IMR-90 (cell line): Measurements from ENCODE around the gene FAM174B. TPM values are rescaled to one million over a fixed set of nuclear protein-coding genes. Genes with fewer than 3 reads are reported as not detected.

Experiments
- ATAC-seq: fragments of 200-7000 bp; cut with Tn5 transposase; 2 replicates; pipeline ENCODE4 v1.9.1; 2020; ENCODE audit warnings: low read depth, mild to moderate bottlenecking, moderate library complexity
- BruUV-seq: library from RNA; stranded (reverse); fragments of 400-500 nt; replicated peaks from 2 replicates; lab custom pipeline; 2021; lab: Mats Ljungman, UMichigan
- CTCF ChIA-PET: fragments of 300-600 bp; formaldehyde crosslinking; extraction: SDS; loops from one replicate; lab custom pipeline; 2021; ENCODE audit warnings: antibody characterized with exemption; lab: Yijun Ruan, JAX
- POLR2A ChIA-PET: fragments of 300-600 bp; sonication (Branson Sonifier 250); formaldehyde crosslinking; loops from one replicate; lab custom pipeline; 2022; ENCODE audit warnings: antibody characterized with exemption; ENCODE audit not compliant: unreplicated experiment; lab: Charles Lee
- DNase-seq: peaks from one replicate; pipeline ENCODE4 v3.0.0; 2013
- H2AFZ ChIP-seq: replicated peaks from 2 replicates; pipeline ENCODE3; 2013; ENCODE audit warnings: low read length, mild to moderate bottlenecking; ENCODE audit not compliant: poor library complexity
- H2AK5ac ChIP-seq: 2 replicates; pipeline ENCODE4 v1.6.1; 2013; ENCODE audit warnings: low read depth, low read length, inconsistent platforms
- H2AK9ac ChIP-seq: replicated peaks from 2 replicates; pipeline ENCODE3; 2013; ENCODE audit warnings: mild to moderate bottlenecking, low read depth, low read length, moderate library complexity; ENCODE audit not compliant: poor library complexity
- H2BK120ac ChIP-seq: 2 replicates; pipeline ENCODE4 v1.6.1; 2013; ENCODE audit warnings: low read depth, low read length, inconsistent platforms
- H2BK15ac ChIP-seq: 3 replicates; pipeline ENCODE4 v1.6.1; 2013; ENCODE audit warnings: low read depth, low read length, inconsistent platforms
- H2BK20ac ChIP-seq: 2 replicates; pipeline ENCODE4 v1.6.1; 2013; ENCODE audit warnings: low read depth, mild to moderate bottlenecking, inconsistent platforms, low read length, moderate library complexity
- H2BK5ac ChIP-seq: 2 replicates; pipeline ENCODE4 v1.6.1; 2013; ENCODE audit warnings: mild to moderate bottlenecking, low read depth, low read length, inconsistent platforms; ENCODE audit not compliant: poor library complexity, severe bottlenecking
- H3K14ac ChIP-seq: replicated peaks from 2 replicates; pipeline ENCODE4 v1.6.1; 2013; ENCODE audit warnings: low read depth, low read length, inconsistent platforms
- H3K18ac ChIP-seq: 2 replicates; pipeline ENCODE4 v1.6.1; 2013; ENCODE audit warnings: low read depth, low read length, control low read depth
- H3K23ac ChIP-seq: 2 replicates; pipeline ENCODE4 v1.6.1; 2013; ENCODE audit warnings: low read depth, low read length, inconsistent platforms
- H3K27ac ChIP-seq: 2 replicates; pipeline ENCODE4 v1.5.1; 2013; ENCODE audit warnings: mild to moderate bottlenecking, control low read depth, low read length; ENCODE audit not compliant: insufficient read depth
- H3K27me3 ChIP-seq: 2 replicates; pipeline ENCODE4 v1.6.1; 2013; ENCODE audit warnings: low read length; ENCODE audit not compliant: control insufficient read depth, insufficient read depth
- H3K36me3 ChIP-seq: 2 replicates; pipeline ENCODE4 v1.6.1; 2013; ENCODE audit warnings: low read length, mixed read lengths; ENCODE audit not compliant: control insufficient read depth, insufficient read depth
- H3K4ac ChIP-seq: 2 replicates; pipeline ENCODE4 v1.6.1; 2013; ENCODE audit warnings: low read depth, low read length, inconsistent platforms
- H3K4me1 ChIP-seq: 2 replicates; pipeline ENCODE4 v1.6.1; 2013; ENCODE audit warnings: low read length, mixed read lengths; ENCODE audit not compliant: control insufficient read depth, insufficient read depth
- H3K4me2 ChIP-seq: 2 replicates; pipeline ENCODE4 v1.6.1; 2013; ENCODE audit warnings: low read depth, mild to moderate bottlenecking, control low read depth, low read length, moderate library complexity
- H3K4me3 ChIP-seq: 2 replicates; pipeline ENCODE4 v1.5.1; 2013; ENCODE audit warnings: low read depth, mild to moderate bottlenecking, control low read depth, low read length, moderate library complexity; ENCODE audit not compliant: insufficient read depth
- H3K56ac ChIP-seq: 2 replicates; pipeline ENCODE4 v1.6.1; 2013; ENCODE audit warnings: low read length, inconsistent platforms; ENCODE audit not compliant: insufficient read depth; ENCODE audit errors: extremely low read depth
- H3K79me1 ChIP-seq, 2 experiments: 2 replicates each; pipeline ENCODE4 v1.6.1; 2013; ENCODE audit warnings: low read length in 2 of 2, inconsistent platforms in 1 of 2, low read depth in 1 of 2
- H3K9ac ChIP-seq: 2 replicates; pipeline ENCODE4 v1.6.1; 2013; ENCODE audit warnings: low read depth, low read length, control low read depth
- H3K9me1 ChIP-seq: 2 replicates; pipeline ENCODE4 v1.6.1; 2013; ENCODE audit warnings: low read length, inconsistent platforms; ENCODE audit not compliant: insufficient read depth
- H3K9me3 ChIP-seq: 2 replicates; pipeline ENCODE4 v1.6.1; 2013; ENCODE audit warnings: low read length; ENCODE audit not compliant: control insufficient read depth, insufficient read depth
- H4K20me1 ChIP-seq: 2 replicates; pipeline ENCODE4 v1.6.1; 2013; ENCODE audit warnings: low read length, inconsistent platforms; ENCODE audit not compliant: insufficient read depth
- H4K5ac ChIP-seq: 2 replicates; pipeline ENCODE4 v1.6.1; 2013; ENCODE audit warnings: mild to moderate bottlenecking, low read depth, low read length, control low read depth
- H4K8ac ChIP-seq, 2 experiments: 2 replicates each; pipeline ENCODE4 v1.6.1; 2013; ENCODE audit warnings: low read depth in 2 of 2, low read length in 2 of 2, control low read depth in 1 of 2, inconsistent platforms in 1 of 2
- H4K91ac ChIP-seq: 2 replicates; pipeline ENCODE4 v1.6.1; 2013; ENCODE audit warnings: low read depth, low read length, inconsistent platforms; ENCODE audit not compliant: insufficient read depth
- CTCF ChIP-seq: conservative IDR thresholded peaks from 2 replicates; pipeline ENCODE4 v1.5.1; 2012; ENCODE audit warnings: mild to moderate bottlenecking, low read depth, low read length, improper control_type of control experiment
- ELK1 ChIP-seq: fragments of 150-350 bp; IDR thresholded peaks from 2 replicates; pipeline ENCODE4 v1.6.1; 2016; ENCODE audit warnings: low read depth, mild to moderate bottlenecking, low read length, moderate library complexity, borderline replicate concordance
- MAZ ChIP-seq: IDR thresholded peaks from 2 replicates; pipeline ENCODE4 v1.6.1; 2012; ENCODE audit warnings: low read depth, mild to moderate bottlenecking, low read length, improper control_type of control experiment, moderate library complexity, borderline replicate concordance
- MXI1 ChIP-seq: IDR thresholded peaks from 2 replicates; pipeline ENCODE4 v1.6.1; 2012; ENCODE audit warnings: low read depth, mild to moderate bottlenecking, low read length, moderate library complexity, borderline replicate concordance
- NFE2L2 ChIP-seq: fragments of 150-350 bp; IDR thresholded peaks from 2 replicates; pipeline ENCODE4 v1.6.1; 2016; ENCODE audit warnings: low read depth, mild to moderate bottlenecking, low read length
- RFX5 ChIP-seq: IDR thresholded peaks from 2 replicates; pipeline ENCODE4 v1.8.0; 2012; ENCODE audit warnings: low read depth, mild to moderate bottlenecking, low read length, moderate library complexity
- SMC3 ChIP-seq: fragments of 150-350 bp; IDR thresholded peaks from 2 replicates; pipeline ENCODE4 v1.6.1; 2016; ENCODE audit warnings: low read depth, mild to moderate bottlenecking, antibody characterized with exemption, low read length, moderate library complexity
- USF2 ChIP-seq: fragments of 150-350 bp; IDR thresholded peaks from 2 replicates; pipeline ENCODE4 v1.6.1; 2017; ENCODE audit warnings: mild to moderate bottlenecking, antibody characterized with exemption, low read length, low read depth
- WGBS, 2 experiments: methylation state at CpG; one replicate each; pipeline versions ENCODE4 v1.1.5 to v1.1.7; 2013; ENCODE audit warnings: missing lambda C conversion rate in 2 of 2; ENCODE audit not compliant: insufficient read length in 1 of 2; ENCODE audit errors: extremely low coverage in 2 of 2; 5-methylcytosine and 5-hydroxymethylcytosine counted together
- dilution Hi-C: fragments of 300-500 bp; cut with HindIII; formaldehyde crosslinking; loops from one replicate; pipeline ENCODE4 v1.14.3; 2018; ENCODE audit warnings: low sequenced_read_pairs; ENCODE audit not compliant: unreplicated experiment
- in situ Hi-C: fragments of 300-500 bp; cut with MboI; formaldehyde crosslinking; loops from 3 replicates; pipeline ENCODE4 v1.14.3; 2019; ENCODE audit warnings: low sequenced_read_pairs, inconsistent platforms, mixed read lengths
- intact Hi-C: fragments of 100-400 bp; cut with micrococcal nuclease; formaldehyde crosslinking; loops from 2 replicates; pipeline ENCODE4 v1.10.0; 2022
- polyA plus RNA-seq, 3 experiments: library from polyadenylated mRNA; depleted of rRNA; stranded (reverse); fragments of >200 nt; gene quantifications; 2 replicates each; pipeline ENCODE4 v1.2.3, GENCODE V29; 2012; ENCODE audit warnings: low replicate concordance in 1 of 3
- total RNA-seq: library from RNA; depleted of rRNA; stranded (reverse); fragments of >200 nt; gene quantifications from 2 replicates; pipeline ENCODE4 v1.2.3, GENCODE V29; 2012

The FAM174B gene
- total and polyA plus RNA-seq, 2 of the 4 experiments (the other 2 are of a cell fraction) = 0.18 to 0.56 TPM

GRCh38 chr15:92653836-92654539 lies 1.6 kb downstream of the FAM174B start:
- intact Hi-C loops = no loop called here
- no TSS peak for BruUV-seq
- no peak for DNase-seq

More at GRCh38 chr15:92653836-92654539, 1.6 kb downstream of the FAM174B start:
- dilution Hi-C loops = no loop called here
- H2BK5ac ChIP-seq = no peak overlapping the region
- no peak overlapping the region for H4K91ac ChIP-seq
- no peak overlapping the region for H4K8ac ChIP-seq
- H2BK15ac ChIP-seq = no peak overlapping the region
- H2AK5ac ChIP-seq = no peak overlapping the region
- no peaks in the 10 kb centered on the region for H3K9me3 ChIP-seq
- no peak overlapping the region for H3K27ac ChIP-seq
- no peak overlapping the region for H4K5ac ChIP-seq
- no peak overlapping the region for H3K18ac ChIP-seq
- H2BK120ac ChIP-seq = no peak overlapping the region
- ChIA-PET CTCF (no interaction called here), POLR2A (no interaction called here)
- H3K79me1 ChIP-seq = no peaks in the 10 kb centered on the region
- H3K36me3 ChIP-seq = no peaks in the 10 kb centered on the region
- no peak overlapping the region for H3K4ac ChIP-seq
- no peak overlapping the region for H3K4me2 ChIP-seq
- TF ChIP-seq NFE2L2 (no peak), MXI1 (no peak), USF2 (no peak), MAZ (no peak), RFX5 (no peak), ELK1 (no peak), CTCF (no peak), SMC3 (no peak)
- H2AK9ac ChIP-seq = no peak overlapping the region
- no peak for ATAC-seq
- no peaks in the 10 kb centered on the region for H4K20me1 ChIP-seq
- no peak overlapping the region for H3K9ac ChIP-seq
- peak overlapping the region; percentile 5 for H2AFZ ChIP-seq
- H3K4me1 ChIP-seq = no peaks in the 10 kb centered on the region
- no peak overlapping the region for H3K23ac ChIP-seq
- peaks cover 26% of the 10 kb centered on the region for H3K27me3 ChIP-seq
- no peak overlapping the region for H3K4me3 ChIP-seq
- H3K14ac ChIP-seq = no peak overlapping the region
- in situ Hi-C loops = no loop called here
- no CpG with 5 or more reads among the region's 7 CpGs for WGBS, 2 experiments
- no peak overlapping the region for H2BK20ac ChIP-seq
- H3K9me1 ChIP-seq = no peaks in the 10 kb centered on the region
- H3K56ac ChIP-seq = no peak overlapping the region
